HepG2 (cell line): ENCODE results near the gene DNAJB8. TPM values are rescaled to one million over a fixed set of nuclear protein-coding genes. Genes with fewer than 3 reads are reported as not detected.

Source experiments
- FLYWCH1 ChIP-seq: sonication (generic); formaldehyde crosslinking; IDR thresholded peaks from 2 replicates; pipeline ENCODE4 v1.8.1; 2023; ENCODE audit warnings: mild to moderate bottlenecking, missing genetic modification reagents
- GABPA ChIP-seq, 2 experiments: IDR thresholded peaks; 2 replicates each; pipeline ENCODE4 v1.6.1; 2011 to 2016; ENCODE audit warnings: low read depth in 2 of 2, low read length in 1 of 2, missing biosample characterization in 1 of 2, missing genetic modification characterization in 1 of 2
- HNF4G ChIP-seq, 2 experiments: sonication (generic) in 1 of 2; formaldehyde crosslinking in 1 of 2; IDR thresholded peaks; 2 replicates each; pipeline versions ENCODE4 v1.4.0 to v1.6.1; 2011 to 2020; ENCODE audit warnings: borderline replicate concordance in 2 of 2, low read depth in 2 of 2, mild to moderate bottlenecking in 2 of 2, low read length in 1 of 2, missing genetic modification reagents in 1 of 2, moderate library complexity in 1 of 2
- KAT2B ChIP-seq: fragments of 150-350 bp; IDR thresholded peaks from 2 replicates; pipeline ENCODE4 v1.6.1; 2014; ENCODE audit warnings: low read depth, low read length, borderline replicate concordance
- MTA1 ChIP-seq: sonication (generic); formaldehyde crosslinking; IDR thresholded peaks from 2 replicates; pipeline ENCODE4 v1.4.0; 2020; ENCODE audit warnings: missing genetic modification reagents, mild to moderate bottlenecking, borderline replicate concordance
- PATZ1 ChIP-seq: sonication (generic); formaldehyde crosslinking; IDR thresholded peaks from 2 replicates; pipeline ENCODE4 v1.4.0; 2020; ENCODE audit warnings: missing genetic modification reagents
- RBAK ChIP-seq: sonication (generic); formaldehyde crosslinking; IDR thresholded peaks from 2 replicates; pipeline ENCODE4 v1.5.1; 2020; ENCODE audit warnings: mild to moderate bottlenecking, missing genetic modification reagents
- ZFP36L1 ChIP-seq: sonication (generic); formaldehyde crosslinking; IDR thresholded peaks from 2 replicates; pipeline ENCODE4 v1.8.0; 2022; ENCODE audit warnings: mild to moderate bottlenecking, missing genetic modification reagents, moderate library complexity
- ZNF207 ChIP-seq: fragments of 450-650 bp; IDR thresholded peaks from 2 replicates; pipeline ENCODE4 v1.6.1; 2016; ENCODE audit warnings: antibody characterized with exemption, borderline replicate concordance
- ZNF383 ChIP-seq: sonication (generic); formaldehyde crosslinking; IDR thresholded peaks from 2 replicates; pipeline ENCODE4 v1.4.0; 2020; ENCODE audit warnings: missing genetic modification reagents, mild to moderate bottlenecking, borderline replicate concordance
- ZNF644 ChIP-seq: IDR thresholded peaks from 2 replicates; pipeline ENCODE4 v1.6.1; 2016; ENCODE audit warnings: low read depth
- ZNF75D ChIP-seq: sonication (generic); formaldehyde crosslinking; IDR thresholded peaks from 2 replicates; pipeline ENCODE4 v1.8.1; 2023; ENCODE audit warnings: missing genetic modification reagents, mild to moderate bottlenecking, borderline replicate concordance
- polyA plus RNA-seq, 8 experiments: library from polyadenylated mRNA; depleted of rRNA in 3 of 8; stranded (reverse) in 7 of 8; unstranded in 1 of 8; fragments of >200 nt; fragmentation: Illumina TruSeq in 4 of 8; extraction: Trizol in 4 of 8; gene quantifications; 2 replicates each; pipeline versions ENCODE4 v1.2.1 to v1.2.3, GENCODE V29; 2011 to 2016; ENCODE audit warnings: low read depth in 4 of 8, missing spikeins in 1 of 8, mixed read lengths in 1 of 8; ENCODE audit not compliant: insufficient read depth in 1 of 8
- total RNA-seq, 5 experiments: library from RNA; depleted of rRNA; stranded (reverse); fragments of >200 nt; fragmentation: Illumina TruSeq; extraction: Trizol; gene quantifications; 2 replicates each; pipeline ENCODE4 v1.2.3, GENCODE V29; 2016; ENCODE audit warnings: low read depth in 1 of 5
- TF ChIP-seq, protein P1 (sequence below): sonication (generic); formaldehyde crosslinking; IDR thresholded peaks from 2 replicates; pipeline ENCODE4 v1.4.0; 2020; ENCODE audit warnings: mild to moderate bottlenecking, missing genetic modification reagents
- TF ChIP-seq, protein P2 (sequence below), 2 experiments: sonication (generic) in 1 of 2; formaldehyde crosslinking in 1 of 2; IDR thresholded peaks; 2 replicates each; pipeline versions ENCODE4 v1.4.0 to v1.6.1; 2018 to 2020; ENCODE audit warnings: missing genetic modification reagents in 2 of 2, borderline replicate concordance in 1 of 2, low read depth in 1 of 2, mild to moderate bottlenecking in 1 of 2, missing biosample characterization in 1 of 2
- TF ChIP-seq, protein P3 (sequence below), 2 experiments: sonication (generic) in 1 of 2; formaldehyde crosslinking in 1 of 2; IDR thresholded peaks; 2 replicates each; pipeline versions ENCODE4 v1.6.1 to v1.9.0; 2014 to 2022; ENCODE audit warnings: antibody characterized with exemption in 1 of 2, borderline replicate concordance in 1 of 2, inconsistent platforms in 1 of 2, low read depth in 1 of 2, missing genetic modification reagents in 1 of 2

The DNAJB8 gene
- total and polyA plus RNA-seq, 2 of the 13 experiments (the other 11 are each of a cell fraction or from before 2014, with no cell fraction given), result not detected

- TF ChIP-seq, protein P1, sequence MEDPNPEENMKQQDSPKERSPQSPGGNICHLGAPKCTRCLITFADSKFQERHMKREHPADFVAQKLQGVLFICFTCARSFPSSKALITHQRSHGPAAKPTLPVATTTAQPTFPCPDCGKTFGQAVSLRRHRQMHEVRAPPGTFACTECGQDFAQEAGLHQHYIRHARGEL (CRISPR knock-in tag), result 0 out of 2 replicates have a peak, but pooled peaks have one; percentile 20
- TF ChIP-seq MTA1 (CRISPR knock-in tag) (peak; percentile 24; the same call in 1 of the 2 replicates), KAT2B (no peak), HNF4G (IDR thresholded peaks at IDR 0.05; ENCODE audit: borderline replicate concordance, low read depth, low read length) (no peak), HNF4G (CRISPR knock-in tag; IDR thresholded peaks at IDR 0.05; ENCODE audit: borderline replicate concordance, low read depth) (0 out of 2 replicates have a peak, but pooled peaks have one; percentile 16), ZFP36L1 (CRISPR knock-in tag) (peak; percentile 81), PATZ1 (peak; percentile 97), ZNF75D (0 out of 2 replicates have a peak, but pooled peaks have one; percentile 61), GABPA (IDR thresholded peaks at IDR 0.05; ENCODE audit: low read depth, low read length) (no peak), GABPA (CRISPR knock-in tag; IDR thresholded peaks at IDR 0.05; ENCODE audit: low read depth) (no peak), RBAK (CRISPR knock-in tag) (no peak), FLYWCH1 (no peak), ZNF383 (CRISPR knock-in tag) (0 out of 2 replicates have a peak, but pooled peaks have one; percentile 33), ZNF644 (CRISPR knock-in tag) (no peak), ZNF207 (no peak)
- TF ChIP-seq, protein P2, sequence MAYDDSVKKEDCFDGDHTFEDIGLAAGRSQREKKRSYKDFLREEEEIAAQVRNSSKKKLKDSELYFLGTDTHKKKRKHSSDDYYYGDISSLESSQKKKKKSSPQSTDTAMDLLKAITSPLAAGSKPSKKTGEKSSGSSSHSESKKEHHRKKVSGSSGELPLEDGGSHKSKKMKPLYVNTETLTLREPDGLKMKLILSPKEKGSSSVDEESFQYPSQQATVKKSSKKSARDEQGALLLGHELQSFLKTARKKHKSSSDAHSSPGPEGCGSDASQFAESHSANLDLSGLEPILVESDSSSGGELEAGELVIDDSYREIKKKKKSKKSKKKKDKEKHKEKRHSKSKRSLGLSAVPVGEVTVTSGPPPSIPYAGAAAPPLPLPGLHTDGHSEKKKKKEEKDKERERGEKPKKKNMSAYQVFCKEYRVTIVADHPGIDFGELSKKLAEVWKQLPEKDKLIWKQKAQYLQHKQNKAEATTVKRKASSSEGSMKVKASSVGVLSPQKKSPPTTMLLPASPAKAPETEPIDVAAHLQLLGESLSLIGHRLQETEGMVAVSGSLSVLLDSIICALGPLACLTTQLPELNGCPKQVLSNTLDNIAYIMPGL (CRISPR knock-in tag; IDR thresholded peaks at IDR 0.05; ENCODE audit: borderline replicate concordance in 1 of 2, low read depth in 1 of 2), result peak in 1 of 2 experiments; percentile 61; a peak in 2 of 4 replicates
- TF ChIP-seq, protein P3, sequence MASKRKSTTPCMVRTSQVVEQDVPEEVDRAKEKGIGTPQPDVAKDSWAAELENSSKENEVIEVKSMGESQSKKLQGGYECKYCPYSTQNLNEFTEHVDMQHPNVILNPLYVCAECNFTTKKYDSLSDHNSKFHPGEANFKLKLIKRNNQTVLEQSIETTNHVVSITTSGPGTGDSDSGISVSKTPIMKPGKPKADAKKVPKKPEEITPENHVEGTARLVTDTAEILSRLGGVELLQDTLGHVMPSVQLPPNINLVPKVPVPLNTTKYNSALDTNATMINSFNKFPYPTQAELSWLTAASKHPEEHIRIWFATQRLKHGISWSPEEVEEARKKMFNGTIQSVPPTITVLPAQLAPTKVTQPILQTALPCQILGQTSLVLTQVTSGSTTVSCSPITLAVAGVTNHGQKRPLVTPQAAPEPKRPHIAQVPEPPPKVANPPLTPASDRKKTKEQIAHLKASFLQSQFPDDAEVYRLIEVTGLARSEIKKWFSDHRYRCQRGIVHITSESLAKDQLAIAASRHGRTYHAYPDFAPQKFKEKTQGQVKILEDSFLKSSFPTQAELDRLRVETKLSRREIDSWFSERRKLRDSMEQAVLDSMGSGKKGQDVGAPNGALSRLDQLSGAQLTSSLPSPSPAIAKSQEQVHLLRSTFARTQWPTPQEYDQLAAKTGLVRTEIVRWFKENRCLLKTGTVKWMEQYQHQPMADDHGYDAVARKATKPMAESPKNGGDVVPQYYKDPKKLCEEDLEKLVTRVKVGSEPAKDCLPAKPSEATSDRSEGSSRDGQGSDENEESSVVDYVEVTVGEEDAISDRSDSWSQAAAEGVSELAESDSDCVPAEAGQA (IDR thresholded peaks at IDR 0.05; ENCODE audit: low read depth), result no peak
- TF ChIP-seq, protein P3 (CRISPR knock-in tag; IDR thresholded peaks at IDR 0.05; ENCODE audit: borderline replicate concordance), result no peak
Measured at GRCh38 chr3:128487813-128488635, 21.3 kb upstream of the DNAJB8 start (continued).
